Tibial nerve (tissue), 3 donors: ENCODE data around the gene CERS6.

ENCODE experiments used
- POLR2A ChIP-seq, 2 donors: fragments of 450-650 bp; IDR thresholded peaks; one replicate each; pipeline ENCODE4 v1.6.1; 2017; ENCODE audit warnings: antibody characterized with exemption in 2 of 2, mild to moderate bottlenecking in 2 of 2, moderate library complexity in 2 of 2
- TF ChIP-seq, protein P1 (sequence below), 5 experiments: fragments of 200-600 bp in 3 of 5; fragments of 450-650 bp in 2 of 5; sonication (generic) in 3 of 5; IDR thresholded peaks; one replicate each; pipeline ENCODE4 v1.5.1; 2016 to 2019; ENCODE audit warnings: antibody characterized with exemption in 5 of 5, mild to moderate bottlenecking in 3 of 5, moderate library complexity in 2 of 5

GRCh38 chr2:168716839-168717238, 260.8 kb downstream of the CERS6 start:
- TF ChIP-seq, protein P1, sequence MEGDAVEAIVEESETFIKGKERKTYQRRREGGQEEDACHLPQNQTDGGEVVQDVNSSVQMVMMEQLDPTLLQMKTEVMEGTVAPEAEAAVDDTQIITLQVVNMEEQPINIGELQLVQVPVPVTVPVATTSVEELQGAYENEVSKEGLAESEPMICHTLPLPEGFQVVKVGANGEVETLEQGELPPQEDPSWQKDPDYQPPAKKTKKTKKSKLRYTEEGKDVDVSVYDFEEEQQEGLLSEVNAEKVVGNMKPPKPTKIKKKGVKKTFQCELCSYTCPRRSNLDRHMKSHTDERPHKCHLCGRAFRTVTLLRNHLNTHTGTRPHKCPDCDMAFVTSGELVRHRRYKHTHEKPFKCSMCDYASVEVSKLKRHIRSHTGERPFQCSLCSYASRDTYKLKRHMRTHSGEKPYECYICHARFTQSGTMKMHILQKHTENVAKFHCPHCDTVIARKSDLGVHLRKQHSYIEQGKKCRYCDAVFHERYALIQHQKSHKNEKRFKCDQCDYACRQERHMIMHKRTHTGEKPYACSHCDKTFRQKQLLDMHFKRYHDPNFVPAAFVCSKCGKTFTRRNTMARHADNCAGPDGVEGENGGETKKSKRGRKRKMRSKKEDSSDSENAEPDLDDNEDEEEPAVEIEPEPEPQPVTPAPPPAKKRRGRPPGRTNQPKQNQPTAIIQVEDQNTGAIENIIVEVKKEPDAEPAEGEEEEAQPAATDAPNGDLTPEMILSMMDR (IDR thresholded peaks at IDR 0.05), result no peak
- no peak for TF ChIP-seq POLR2A (IDR thresholded peaks at IDR 0.05)
